ENCODE measurements around the gene PSD. TPM values are rescaled to one million over a fixed set of nuclear protein-coding genes. Genes with fewer than 3 reads are reported as not detected.
A peak's percentile ranks its signal among the peaks of the same experiment; 100 is the strongest.

PSD gene
- total RNA-seq, 1 experiment from 2014 or later, result 3.4 TPM

- no peaks in the 10 kb centered on the region for H3K4me1 ChIP-seq (ENCODE audit: insufficient read depth, low read length)
- H2BK15ac ChIP-seq (ENCODE audit: low read depth, low read length), result no peak overlapping the region
Observed at GRCh38 chr10:102394801-102395399, 23.7 kb downstream of the PSD start.

More at GRCh38 chr10:102394801-102395399, 23.7 kb downstream of the PSD start:
- H3K27ac Mint-ChIP-seq, result peak overlapping the region in 1 of 3 experiments; percentile 69; a peak in 1 of 7 replicates
- Histone ChIP-seq H3K4ac (ENCODE audit: low read depth, low read length) (no peak overlapping the region), H2AK5ac (ENCODE audit: insufficient read length, low read length) (no peak overlapping the region), H3K9ac (ENCODE audit: extremely low read depth, insufficient read length, low read length) (no peak overlapping the region), H3K27ac (ENCODE audit: insufficient read length, low read depth, low read length) (no peak overlapping the region), H2BK12ac (ENCODE audit: insufficient read length, low read depth, low read length) (no peak overlapping the region), H2BK20ac (ENCODE audit: low read depth, low read length, poor library complexity, severe bottlenecking) (no peak overlapping the region), H3K27me3 (ENCODE audit: insufficient read depth, low read length) (peaks cover 11% of the 10 kb centered on the region; the same call in 1 of the 2 replicates), H3K9me3 (ENCODE audit: control insufficient read depth, low read depth, low read length) (no peaks in the 10 kb centered on the region), H2BK120ac (ENCODE audit: low read depth, low read length, poor library complexity, severe bottlenecking) (no peak overlapping the region), H4K91ac (ENCODE audit: insufficient read length, low read depth, low read length) (no peak overlapping the region), H2BK5ac (ENCODE audit: insufficient read length, low read length) (no peak overlapping the region), H3K18ac (ENCODE audit: insufficient read length, low read depth, low read length) (peak overlapping the region; percentile 8), H4K8ac (replicated peaks; ENCODE audit: insufficient read length, low read depth, low read length) (no peak overlapping the region), H3K79me2 (ENCODE audit: insufficient read depth, low read length) (no peaks in the 10 kb centered on the region), H4K20me1 (ENCODE audit: control insufficient read depth, insufficient read depth, insufficient read length) (peaks cover 4% of the 10 kb centered on the region), H3T11ph (ENCODE audit: low read length) (no peak overlapping the region), H3K4me2 (ENCODE audit: insufficient read depth, insufficient read length, low read length) (peak overlapping the region; percentile 69), H3K79me1 (ENCODE audit: insufficient read depth, low read depth, low read length, poor library complexity, severe bottlenecking) (no peaks in the 10 kb centered on the region), H3K56ac (ENCODE audit: insufficient read length, low read depth, low read length) (no peak overlapping the region), H3K23ac (ENCODE audit: insufficient read length, low read depth, low read length) (no peak overlapping the region), H3K14ac (ENCODE audit: insufficient read depth, low read length) (peak overlapping the region; percentile 2; the same call in 1 of the 2 replicates), H4K5ac (ENCODE audit: insufficient read length, low read depth, low read length) (no peak overlapping the region), H3K23me2 (ENCODE audit: insufficient read length, low read depth, low read length, poor library complexity, severe bottlenecking) (peaks cover 17% of the 10 kb centered on the region), H2AFZ (ENCODE audit: low read length) (no peak overlapping the region)
- no peak for TF ChIP-seq CTCF (conservative IDR thresholded peaks at IDR 0.05)
- no peak for DNase-seq
- H3K9me3 Mint-ChIP-seq, result no peaks in the 10 kb centered on the region
- peaks cover 65% of the 10 kb centered on the region for H3K27me3 Mint-ChIP-seq (ENCODE audit: low read depth)
- peaks cover 35 to 48% of the 10 kb centered on the region in 2 experiments for H3K4me1 Mint-ChIP-seq
- no CpG with 5 or more reads among the region's 35 CpGs for WGBS (ENCODE audit: extremely low coverage, insufficient read length, low lambda C conversion rate)
- H3K36me3 Mint-ChIP-seq (ENCODE audit: insufficient read depth in 1 of 3, low read depth in 3 of 3), result peaks cover 0 to 12% (median 10%) of the 10 kb centered on the region in 3 experiments; a peak in 6 of 7 replicates
- H3K4me3 Mint-ChIP-seq, result peak overlapping the region; percentile 73 to 79

Data from H9 (cell line).